Measurements from ENCODE around the gene WWC2. TPM values are rescaled to one million over a fixed set of nuclear protein-coding genes. Genes with fewer than 3 reads are reported as not detected.

WWC2 gene
- total RNA-seq, 1 experiment from 2014 or later, result 39.0 TPM

DNA sequence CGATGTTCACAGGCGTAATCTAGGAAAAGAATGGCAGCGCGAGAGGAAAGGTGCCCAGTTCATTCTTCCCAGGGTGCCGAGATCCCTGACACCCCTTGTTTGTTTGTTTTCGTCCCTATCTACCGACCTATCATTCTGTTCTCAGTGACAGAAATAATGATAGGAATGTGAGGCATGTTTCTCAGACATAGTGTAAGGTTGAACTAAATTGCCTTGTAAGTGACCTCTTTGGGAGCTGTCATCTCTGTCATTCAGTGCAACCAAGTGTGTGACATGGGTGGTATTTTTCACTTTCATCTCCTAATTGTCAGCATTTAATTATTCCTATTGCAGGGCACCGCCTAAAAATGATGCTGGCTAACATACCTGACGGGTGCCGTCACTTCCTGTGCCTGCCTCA, 196.7 kb downstream of the WWC2 start:
- TF ChIP-seq, protein P1, sequence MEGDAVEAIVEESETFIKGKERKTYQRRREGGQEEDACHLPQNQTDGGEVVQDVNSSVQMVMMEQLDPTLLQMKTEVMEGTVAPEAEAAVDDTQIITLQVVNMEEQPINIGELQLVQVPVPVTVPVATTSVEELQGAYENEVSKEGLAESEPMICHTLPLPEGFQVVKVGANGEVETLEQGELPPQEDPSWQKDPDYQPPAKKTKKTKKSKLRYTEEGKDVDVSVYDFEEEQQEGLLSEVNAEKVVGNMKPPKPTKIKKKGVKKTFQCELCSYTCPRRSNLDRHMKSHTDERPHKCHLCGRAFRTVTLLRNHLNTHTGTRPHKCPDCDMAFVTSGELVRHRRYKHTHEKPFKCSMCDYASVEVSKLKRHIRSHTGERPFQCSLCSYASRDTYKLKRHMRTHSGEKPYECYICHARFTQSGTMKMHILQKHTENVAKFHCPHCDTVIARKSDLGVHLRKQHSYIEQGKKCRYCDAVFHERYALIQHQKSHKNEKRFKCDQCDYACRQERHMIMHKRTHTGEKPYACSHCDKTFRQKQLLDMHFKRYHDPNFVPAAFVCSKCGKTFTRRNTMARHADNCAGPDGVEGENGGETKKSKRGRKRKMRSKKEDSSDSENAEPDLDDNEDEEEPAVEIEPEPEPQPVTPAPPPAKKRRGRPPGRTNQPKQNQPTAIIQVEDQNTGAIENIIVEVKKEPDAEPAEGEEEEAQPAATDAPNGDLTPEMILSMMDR (IDR thresholded peaks at IDR 0.05; ENCODE audit: unreplicated experiment), result no peak
- BruUV-seq (replicated peaks), result no TSS peak
- intact Hi-C loops (cut with micrococcal nuclease; ENCODE audit: unreplicated experiment), result no loop called here
- CTCF ChIA-PET, result no interaction called here
- peaks cover 8% of the 10 kb centered on the region for H3K36me3 Mint-ChIP-seq (ENCODE audit: insufficient read depth, unreplicated experiment)
- H3K27ac Mint-ChIP-seq (ENCODE audit: unreplicated experiment), result no peak overlapping the region
- DNase-seq, result no peak
- H3K9me3 Mint-ChIP-seq (ENCODE audit: low read depth, unreplicated experiment), result no peaks in the 10 kb centered on the region
- no peak overlapping the region for H3K4me3 Mint-ChIP-seq (ENCODE audit: low read depth, unreplicated experiment)
- H3K27me3 Mint-ChIP-seq (ENCODE audit: unreplicated experiment), result no peaks in the 10 kb centered on the region
- no peaks in the 10 kb centered on the region for H3K4me1 Mint-ChIP-seq (ENCODE audit: low read depth, unreplicated experiment)

DNA sequence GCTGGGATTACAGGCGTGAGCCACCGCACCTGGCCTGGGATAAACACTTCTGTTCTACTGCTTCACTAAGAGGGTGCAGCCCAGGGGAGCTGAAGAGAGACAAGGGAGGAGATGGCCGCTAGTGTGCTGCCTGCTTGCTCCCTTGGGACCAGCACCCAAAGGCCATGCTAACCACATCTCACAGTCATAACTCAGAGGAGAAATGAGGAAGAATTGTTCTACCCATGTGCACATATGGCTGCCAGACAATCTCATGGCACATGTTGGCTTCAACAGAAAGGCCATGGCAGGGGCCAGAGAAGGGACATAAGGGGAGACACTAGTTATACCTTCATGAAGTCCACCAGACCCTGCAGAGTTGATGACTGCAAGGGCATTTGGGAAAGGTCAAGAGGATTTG, 198.6 kb downstream of the WWC2 start:
- Mint-ChIP-seq H3K27me3 (ENCODE audit: unreplicated experiment) (no peaks in the 10 kb centered on the region), H3K4me1 (ENCODE audit: low read depth, unreplicated experiment) (no peaks in the 10 kb centered on the region), H3K36me3 (ENCODE audit: insufficient read depth, unreplicated experiment) (peaks cover 8% of the 10 kb centered on the region), H3K4me3 (ENCODE audit: low read depth, unreplicated experiment) (no peak overlapping the region), H3K27ac (ENCODE audit: unreplicated experiment) (no peak overlapping the region), H3K9me3 (ENCODE audit: low read depth, unreplicated experiment) (no peaks in the 10 kb centered on the region)
- CTCF ChIA-PET, result interaction anchor here (0.6 to 1.2 kb wide), 2 partner anchors 13 to 63 kb away, joined by 3 read pairs; no protein-coding TSS in a partner anchor
- TF ChIP-seq, protein P1 (IDR thresholded peaks at IDR 0.05; ENCODE audit: unreplicated experiment), result no peak
- no TSS peak for BruUV-seq (replicated peaks)
- intact Hi-C loops (cut with micrococcal nuclease; ENCODE audit: unreplicated experiment), result no loop called here
- DNase-seq, result no peak

DNA sequence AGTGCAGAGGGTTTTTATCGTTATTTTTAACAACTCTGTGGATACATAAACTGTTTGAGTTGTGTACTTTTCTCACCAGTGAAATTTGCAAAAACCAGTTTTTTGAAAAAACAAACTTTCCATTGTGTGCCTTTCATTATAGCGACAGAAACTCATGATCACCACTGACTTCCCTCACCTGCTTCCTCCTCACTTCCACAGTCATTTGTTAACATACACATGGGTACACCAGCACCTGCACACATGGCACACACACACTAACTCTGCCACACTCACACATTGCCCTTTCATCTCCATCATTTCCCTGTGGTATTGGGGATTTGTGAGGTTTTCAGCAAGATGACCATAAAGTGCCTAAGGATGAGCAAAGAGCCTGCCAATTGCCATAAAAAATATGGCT, 200.4 kb downstream of the WWC2 start:
- Mint-ChIP-seq H3K36me3 (ENCODE audit: insufficient read depth, unreplicated experiment) (peaks cover 8% of the 10 kb centered on the region), H3K9me3 (ENCODE audit: low read depth, unreplicated experiment) (no peaks in the 10 kb centered on the region), H3K4me1 (ENCODE audit: low read depth, unreplicated experiment) (no peaks in the 10 kb centered on the region), H3K27ac (ENCODE audit: unreplicated experiment) (no peak overlapping the region), H3K4me3 (ENCODE audit: low read depth, unreplicated experiment) (no peak overlapping the region), H3K27me3 (ENCODE audit: unreplicated experiment) (no peaks in the 10 kb centered on the region)
- TF ChIP-seq, protein P1 (IDR thresholded peaks at IDR 0.05; ENCODE audit: unreplicated experiment), result no peak
- DNase-seq, result no peak
- CTCF ChIA-PET, result interaction anchor here (0.6 kb wide), 1 partner anchor 10 kb away, joined by 3 read pairs; no protein-coding TSS in a partner anchor
- intact Hi-C loops (cut with micrococcal nuclease; ENCODE audit: unreplicated experiment), result no loop called here
- no TSS peak for BruUV-seq (replicated peaks)

DNA sequence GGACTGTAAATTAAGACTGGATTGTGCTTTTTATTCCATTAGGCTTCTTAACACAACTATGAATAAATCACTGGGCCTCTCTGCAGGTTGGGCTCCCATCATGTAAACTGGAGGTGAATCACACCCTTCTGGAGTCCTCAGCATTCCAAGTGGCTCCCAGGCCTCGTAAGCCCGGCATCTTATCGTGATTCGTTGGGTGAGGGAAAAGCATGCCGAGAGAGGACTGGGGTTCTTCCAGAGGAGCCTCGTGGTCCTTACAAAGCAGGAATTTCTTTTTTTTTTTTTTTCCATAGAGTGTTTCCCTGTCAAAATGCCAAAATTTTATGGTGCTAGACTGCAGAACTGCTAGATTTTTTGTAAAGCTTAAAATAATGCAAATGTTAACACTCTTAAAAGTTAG, 201.0 kb downstream of the WWC2 start:
- Mint-ChIP-seq H3K27me3 (ENCODE audit: unreplicated experiment) (no peaks in the 10 kb centered on the region), H3K4me3 (ENCODE audit: low read depth, unreplicated experiment) (no peak overlapping the region), H3K9me3 (ENCODE audit: low read depth, unreplicated experiment) (no peaks in the 10 kb centered on the region), H3K4me1 (ENCODE audit: low read depth, unreplicated experiment) (peaks cover 5% of the 10 kb centered on the region), H3K27ac (ENCODE audit: unreplicated experiment) (no peak overlapping the region), H3K36me3 (ENCODE audit: insufficient read depth, unreplicated experiment) (peaks cover 13% of the 10 kb centered on the region)
- CTCF ChIA-PET, result interaction anchor here (0.6 kb wide), 1 partner anchor 10 kb away, joined by 3 read pairs; no protein-coding TSS in a partner anchor
- DNase-seq, result no peak
- TF ChIP-seq, protein P1 (IDR thresholded peaks at IDR 0.05; ENCODE audit: unreplicated experiment), result no peak
- intact Hi-C loops (cut with micrococcal nuclease; ENCODE audit: unreplicated experiment), result no loop called here
- no TSS peak for BruUV-seq (replicated peaks)
